GM18861 (cell line): ENCODE results near the gene MYBBP1A.

Experiments used
- ATAC-seq: cut with Tn5 transposase; IDR thresholded peaks from one replicate; pipeline ENCODE4 v1.9.1; 2021; ENCODE audit not compliant: unreplicated experiment

The MYBBP1A gene

DNA sequence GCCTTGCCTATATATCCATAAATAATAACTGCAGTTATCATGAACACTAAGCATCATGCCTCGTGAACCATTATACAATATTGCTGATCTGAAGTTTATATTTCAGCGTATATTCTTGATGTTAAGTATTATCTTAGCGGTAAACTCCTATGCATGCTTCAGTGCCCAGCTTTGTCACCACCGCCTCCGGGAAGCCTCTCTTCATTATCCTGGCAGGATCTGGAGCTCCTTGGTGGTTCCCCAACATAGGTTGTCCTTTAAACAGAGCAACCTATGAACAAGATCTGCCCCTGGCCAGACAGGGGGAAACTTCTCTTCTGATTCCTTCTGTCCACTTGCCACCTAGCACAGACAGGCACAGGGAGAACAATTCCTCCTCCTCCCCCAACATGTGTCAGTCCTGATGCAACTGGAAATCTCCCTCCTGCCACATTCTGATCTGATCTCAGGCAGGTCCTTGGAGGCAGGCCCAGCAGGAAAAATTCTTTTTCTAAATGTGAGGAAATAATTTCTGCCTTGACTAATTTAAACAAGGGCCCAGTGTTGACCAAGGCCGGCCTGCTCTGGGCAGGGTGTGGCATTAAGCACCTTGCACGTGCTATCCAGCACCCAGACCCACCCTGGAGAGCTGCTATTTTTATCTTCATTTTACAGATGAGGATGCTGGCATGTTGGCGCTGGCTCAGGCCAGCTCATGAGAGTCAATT, 34.1 kb downstream of the MYBBP1A start:
- no peak for ATAC-seq

- ATAC-seq: no peak
Observed at GRCh38 chr17:4520060-4520893, 34.9 kb downstream of the MYBBP1A start.

- ATAC-seq: no peak
Observed at GRCh38 chr17:4519361-4519788, 35.8 kb downstream of the MYBBP1A start.

- ATAC-seq: no peak
Observed at GRCh38 chr17:4518901-4519300, 36.3 kb downstream of the MYBBP1A start.

GRCh38 chr17:4516735-4517134, 38.4 kb downstream of the MYBBP1A start:
- no peak for ATAC-seq

DNA sequence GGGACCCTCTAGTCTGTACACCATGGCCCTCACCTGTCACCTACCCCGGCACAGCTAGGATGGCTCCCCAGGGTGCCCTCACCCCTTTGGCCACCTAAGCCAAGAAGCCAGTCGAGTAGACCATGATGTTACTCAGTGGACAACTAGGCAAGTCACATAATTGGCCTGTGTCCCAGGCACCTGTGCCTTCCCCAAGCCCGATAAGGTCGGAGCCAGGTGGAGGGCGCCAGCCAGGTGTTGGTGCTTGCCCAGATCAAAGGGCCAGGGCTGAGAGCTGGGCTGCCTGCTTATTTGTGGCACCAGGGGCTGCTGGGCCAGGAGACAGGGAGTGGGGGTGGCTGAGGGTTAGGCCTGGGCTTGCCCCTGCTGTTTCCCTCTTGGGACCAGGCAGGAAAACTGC, 39.7 kb downstream of the MYBBP1A start:
- no peak for ATAC-seq

- no peak for ATAC-seq
Observed at GRCh38 chr17:4514779-4515178, 40.4 kb downstream of the MYBBP1A start.

GRCh38 chr17:4514206-4514605, 41.0 kb downstream of the MYBBP1A start:
- no peak for ATAC-seq

DNA sequence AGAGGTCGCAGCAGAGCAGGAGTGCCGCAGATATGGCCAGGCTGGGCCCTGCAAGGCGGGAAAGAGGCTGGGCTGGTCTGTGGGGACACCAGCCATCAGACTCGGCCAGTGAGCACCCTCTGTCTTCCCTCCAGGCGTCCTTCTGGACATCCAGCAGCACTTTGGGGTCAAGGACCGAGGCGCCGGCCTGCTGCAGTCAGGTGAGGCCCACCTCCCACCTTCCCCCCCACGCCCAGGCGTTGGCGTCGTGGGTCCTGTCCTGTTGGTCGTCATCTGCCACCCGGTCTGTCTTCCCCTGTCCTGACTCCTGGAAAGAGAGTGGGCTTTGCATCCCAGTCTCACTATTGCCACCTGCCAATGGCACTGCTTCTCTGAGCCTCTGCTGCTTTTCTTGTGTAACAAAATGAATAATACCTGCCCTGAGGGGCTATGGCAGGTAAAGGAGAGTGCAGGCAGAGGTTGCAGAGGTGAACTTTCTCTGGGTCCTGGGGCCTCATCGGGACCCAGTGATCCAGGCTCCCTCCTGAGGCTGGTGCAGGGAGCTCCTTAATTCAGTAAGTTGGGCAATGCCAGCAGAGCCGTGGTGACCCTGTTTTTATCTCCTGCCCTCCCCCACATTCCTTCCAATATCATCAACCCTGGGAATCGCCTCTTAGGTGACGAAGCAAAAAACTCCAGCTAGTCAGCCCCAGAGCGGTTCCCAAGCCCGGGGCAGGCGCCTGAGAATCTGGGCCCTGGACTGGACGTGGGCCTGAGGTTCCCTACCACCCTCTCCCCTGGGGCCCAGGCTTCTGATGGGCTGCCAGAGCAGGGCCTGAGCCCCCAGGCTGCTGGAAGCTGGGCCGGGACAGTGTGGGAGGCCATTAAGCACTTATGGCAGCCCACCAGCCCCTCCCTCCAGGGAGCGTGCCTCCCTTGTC, 41.8 kb downstream of the MYBBP1A start:
- no peak for ATAC-seq

- ATAC-seq: no peak
Observed at GRCh38 chr17:4512156-4513112, 42.8 kb downstream of the MYBBP1A start.

DNA sequence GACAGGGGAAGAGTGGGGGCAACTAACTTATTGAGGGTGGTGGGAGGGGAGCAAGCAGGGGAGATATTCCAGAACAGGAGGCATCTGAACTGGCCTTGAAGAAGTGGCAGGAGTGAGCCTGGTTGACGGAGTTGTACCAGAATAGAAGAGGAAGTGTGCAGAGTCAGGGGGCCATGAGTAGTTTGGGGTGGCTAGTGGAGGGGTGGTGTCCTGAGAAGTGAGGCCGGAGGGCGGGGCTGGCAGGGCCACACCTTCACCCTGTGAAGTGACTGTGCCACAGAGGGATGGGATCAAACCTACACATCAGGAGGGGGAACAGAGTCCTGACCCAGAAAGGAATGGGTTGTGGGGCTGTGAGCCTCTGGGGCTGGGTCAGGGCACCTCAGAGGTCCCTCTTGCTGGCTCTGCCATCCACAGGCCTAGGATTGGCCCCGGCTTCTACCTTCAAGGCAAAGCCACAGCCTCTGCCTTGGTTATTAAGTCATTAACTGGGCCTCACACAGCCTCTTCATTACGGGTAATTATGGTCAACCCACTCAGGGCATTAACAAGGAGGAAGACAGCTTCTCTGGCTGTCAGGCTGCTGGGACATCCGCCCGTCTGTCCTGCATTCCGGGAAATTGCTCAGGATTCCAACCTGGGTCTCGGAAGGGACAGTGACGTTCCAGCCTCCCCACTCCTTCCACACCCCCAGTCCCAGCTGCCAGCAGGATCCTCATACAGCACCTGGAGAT, 43.8 kb downstream of the MYBBP1A start:
- no peak for ATAC-seq

- ATAC-seq: no peak
Observed at GRCh38 chr17:4510618-4510941, 44.6 kb downstream of the MYBBP1A start.

- ATAC-seq: no peak
Observed at GRCh38 chr17:4509923-4510617, 45.1 kb downstream of the MYBBP1A start.

GRCh38 chr17:4509401-4509800, 45.8 kb downstream of the MYBBP1A start:
- no peak for ATAC-seq

DNA sequence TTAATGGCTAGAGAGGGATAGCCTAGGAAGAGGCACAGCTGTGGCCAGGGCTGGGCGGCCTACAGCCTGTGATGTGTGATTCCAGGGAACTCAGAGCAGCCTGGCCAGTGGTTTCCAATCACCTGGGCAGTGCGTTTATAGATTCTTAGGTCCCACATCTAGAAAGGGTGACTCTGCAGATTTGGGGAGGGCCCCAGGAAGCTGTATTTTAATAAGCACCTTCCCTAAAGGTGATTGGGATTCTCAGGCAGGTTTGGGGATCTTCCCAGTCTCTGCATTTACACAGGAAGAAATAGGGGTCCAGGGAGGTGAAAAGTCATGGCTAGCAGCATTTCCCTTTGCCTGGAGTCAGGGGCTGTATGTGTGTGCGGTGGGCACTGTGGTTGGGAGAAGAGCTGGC, 47.0 kb downstream of the MYBBP1A start:
- ATAC-seq: no peak

GRCh38 chr17:4507361-4508111, 47.6 kb downstream of the MYBBP1A start:
- no peak for ATAC-seq

- no peak for ATAC-seq
Observed at GRCh38 chr17:4506892-4507291, 48.3 kb downstream of the MYBBP1A start.

DNA sequence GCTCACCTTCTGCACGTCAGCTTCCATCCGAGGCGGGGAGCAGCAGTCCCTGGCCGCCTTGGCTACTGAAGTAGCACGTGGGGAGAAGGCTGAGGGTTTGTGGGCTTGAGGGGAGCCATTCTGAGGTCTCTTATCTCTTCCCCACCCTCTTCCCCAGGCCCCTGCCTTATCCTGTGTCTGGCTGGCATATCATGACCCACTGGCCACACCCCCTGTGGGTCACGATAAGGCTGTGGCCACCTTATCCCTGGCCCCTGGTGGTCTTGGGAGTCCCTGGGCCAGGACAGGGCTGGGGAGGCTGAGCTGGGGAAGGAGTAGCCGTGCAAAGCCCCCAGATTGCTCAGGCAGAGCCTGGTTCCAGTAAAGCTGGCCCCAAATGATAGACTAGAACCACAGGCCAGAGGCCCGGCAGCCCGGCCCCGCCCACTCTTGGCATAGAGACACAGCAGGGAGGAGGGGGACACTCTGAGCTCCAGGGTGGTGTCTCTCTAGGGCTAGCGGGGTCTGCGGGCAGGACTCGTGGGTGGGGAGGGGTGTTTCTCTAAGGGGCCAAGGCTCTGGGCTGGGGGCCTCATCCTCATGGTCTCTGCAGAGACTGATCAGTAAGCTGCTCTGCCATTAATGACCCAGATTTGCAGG, 48.9 kb downstream of the MYBBP1A start:
- no peak for ATAC-seq
